ENCODE data around the gene ZNF580.

The ZNF580 gene

DNA sequence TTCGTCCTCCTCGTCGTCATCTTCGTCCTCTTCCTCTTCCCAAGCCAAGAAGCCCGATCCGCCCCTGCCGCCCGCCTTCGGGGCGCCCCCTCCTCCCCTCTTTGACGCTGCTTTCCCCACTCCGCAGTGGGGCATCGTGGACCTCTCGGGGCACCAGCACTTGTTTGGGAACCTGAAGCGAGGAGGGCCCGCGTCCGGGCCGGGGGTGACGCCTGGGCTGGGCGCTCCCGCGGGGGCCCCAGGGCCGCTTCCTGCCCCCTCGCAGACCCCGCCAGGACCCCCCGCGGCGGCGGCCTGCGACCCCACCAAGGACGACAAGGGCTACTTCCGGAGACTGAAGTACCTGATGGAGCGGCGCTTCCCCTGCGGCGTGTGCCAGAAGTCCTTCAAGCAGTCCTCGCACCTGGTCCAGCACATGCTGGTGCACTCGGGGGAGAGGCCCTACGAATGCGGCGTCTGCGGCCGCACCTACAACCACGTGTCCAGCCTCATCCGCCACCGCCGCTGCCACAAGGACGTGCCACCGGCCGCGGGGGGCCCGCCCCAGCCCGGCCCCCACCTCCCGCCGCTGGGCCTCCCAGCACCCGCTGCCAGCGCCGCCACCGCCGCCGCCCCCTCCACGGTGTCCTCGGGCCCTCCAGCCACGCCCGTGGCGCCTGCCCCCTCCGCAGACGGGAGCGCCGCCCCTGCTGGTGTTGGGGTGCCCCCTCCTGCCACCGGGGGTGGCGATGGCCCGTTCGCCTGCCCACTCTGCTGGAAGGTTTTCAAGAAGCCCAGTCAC, 26.7 kb upstream of the ZNF580 start:
- TF ChIP-seq GATA2 (IDR thresholded peaks at IDR 0.05; ENCODE audit: low read depth, low read length) (no peak), GATA3 (IDR thresholded peaks at IDR 0.05; ENCODE audit: low read depth, low read length) (no peak)

DNA sequence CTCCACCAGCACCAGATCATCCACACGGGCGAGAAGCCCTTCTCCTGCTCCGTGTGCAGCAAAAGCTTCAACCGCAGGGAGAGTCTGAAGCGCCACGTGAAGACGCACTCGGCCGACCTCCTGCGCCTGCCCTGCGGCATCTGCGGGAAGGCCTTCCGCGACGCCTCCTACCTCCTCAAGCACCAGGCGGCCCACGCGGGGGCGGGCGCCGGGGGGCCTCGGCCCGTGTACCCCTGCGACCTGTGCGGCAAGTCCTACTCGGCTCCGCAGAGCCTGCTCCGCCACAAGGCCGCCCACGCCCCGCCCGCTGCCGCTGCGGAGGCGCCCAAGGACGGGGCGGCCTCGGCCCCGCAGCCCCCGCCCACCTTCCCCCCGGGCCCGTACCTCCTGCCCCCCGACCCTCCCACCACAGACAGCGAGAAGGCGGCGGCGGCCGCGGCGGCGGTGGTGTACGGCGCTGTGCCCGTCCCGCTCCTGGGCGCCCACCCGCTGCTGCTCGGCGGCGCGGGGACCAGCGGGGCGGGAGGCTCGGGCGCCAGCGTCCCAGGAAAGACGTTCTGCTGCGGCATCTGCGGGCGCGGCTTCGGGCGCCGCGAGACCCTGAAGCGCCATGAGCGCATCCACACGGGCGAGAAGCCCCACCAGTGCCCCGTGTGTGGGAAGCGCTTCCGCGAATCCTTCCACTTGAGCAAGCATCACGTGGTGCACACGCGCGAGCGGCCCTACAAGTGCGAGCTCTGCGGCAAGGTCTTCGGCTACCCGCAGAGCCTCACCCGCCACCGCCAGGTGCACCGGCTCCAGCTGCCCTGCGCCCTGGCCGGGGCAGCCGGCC, 25.9 kb upstream of the ZNF580 start:
- TF ChIP-seq GATA2 (IDR thresholded peaks at IDR 0.05; ENCODE audit: low read depth, low read length) (no peak), GATA3 (IDR thresholded peaks at IDR 0.05; ENCODE audit: low read depth, low read length) (no peak)

DNA sequence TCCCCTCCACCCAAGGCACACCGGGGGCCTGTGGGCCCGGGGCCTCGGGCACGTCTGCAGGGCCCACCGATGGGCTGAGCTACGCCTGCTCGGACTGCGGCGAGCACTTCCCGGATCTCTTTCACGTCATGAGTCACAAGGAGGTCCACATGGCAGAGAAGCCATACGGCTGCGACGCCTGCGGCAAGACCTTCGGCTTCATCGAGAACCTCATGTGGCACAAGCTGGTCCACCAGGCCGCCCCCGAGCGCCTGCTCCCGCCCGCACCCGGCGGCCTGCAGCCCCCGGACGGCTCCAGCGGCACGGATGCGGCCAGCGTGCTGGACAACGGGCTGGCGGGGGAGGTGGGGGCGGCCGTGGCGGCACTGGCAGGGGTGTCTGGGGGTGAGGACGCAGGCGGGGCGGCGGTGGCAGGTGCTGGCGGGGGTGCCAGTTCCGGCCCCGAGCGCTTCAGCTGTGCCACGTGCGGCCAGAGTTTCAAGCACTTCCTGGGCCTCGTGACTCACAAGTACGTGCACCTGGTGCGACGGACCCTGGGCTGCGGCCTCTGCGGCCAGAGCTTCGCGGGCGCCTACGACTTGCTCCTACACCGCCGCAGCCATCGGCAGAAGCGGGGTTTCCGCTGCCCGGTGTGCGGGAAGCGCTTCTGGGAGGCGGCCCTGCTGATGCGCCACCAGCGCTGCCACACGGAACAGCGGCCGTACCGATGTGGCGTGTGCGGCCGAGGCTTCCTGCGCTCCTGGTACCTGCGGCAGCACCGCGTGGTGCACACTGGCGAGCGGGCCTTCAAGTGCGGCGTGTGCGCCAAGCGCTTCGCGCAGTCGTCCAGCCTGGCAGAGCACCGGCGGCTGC, 25.0 kb upstream of the ZNF580 start:
- TF ChIP-seq GATA2 (IDR thresholded peaks at IDR 0.05; ENCODE audit: low read depth, low read length): no peak
- no peak for TF ChIP-seq GATA3 (IDR thresholded peaks at IDR 0.05; ENCODE audit: low read depth, low read length)

- no peak for TF ChIP-seq GATA2 (IDR thresholded peaks at IDR 0.05; ENCODE audit: low read depth, low read length)
- no peak for TF ChIP-seq GATA3 (IDR thresholded peaks at IDR 0.05; ENCODE audit: low read depth, low read length)
These were observed 24.4 kb upstream of the ZNF580 start for GRCh38 chr19:55616395-55616875.

DNA sequence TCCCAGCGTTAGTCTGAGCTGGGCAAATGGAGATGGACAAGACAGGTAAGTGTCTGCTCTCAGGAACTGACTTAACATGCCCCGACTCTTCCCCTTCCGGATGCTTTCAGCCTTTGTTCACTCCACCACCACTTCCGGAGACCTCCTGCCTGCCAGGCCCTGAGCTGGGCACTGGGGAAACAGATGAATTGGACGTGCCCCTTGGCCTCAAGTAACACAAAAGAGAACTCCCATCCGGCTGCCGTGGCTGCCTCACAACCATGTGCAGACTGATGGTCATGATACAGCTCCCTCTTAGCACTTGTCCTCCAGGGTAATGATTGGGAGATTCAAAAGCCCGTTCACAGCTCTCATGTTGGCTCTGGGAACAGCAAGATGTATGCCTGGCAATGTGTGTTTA, 23.4 kb upstream of the ZNF580 start:
- TF ChIP-seq GATA3 (IDR thresholded peaks at IDR 0.05; ENCODE audit: low read depth, low read length) (no peak), GATA2 (IDR thresholded peaks at IDR 0.05; ENCODE audit: low read depth, low read length) (no peak)

DNA sequence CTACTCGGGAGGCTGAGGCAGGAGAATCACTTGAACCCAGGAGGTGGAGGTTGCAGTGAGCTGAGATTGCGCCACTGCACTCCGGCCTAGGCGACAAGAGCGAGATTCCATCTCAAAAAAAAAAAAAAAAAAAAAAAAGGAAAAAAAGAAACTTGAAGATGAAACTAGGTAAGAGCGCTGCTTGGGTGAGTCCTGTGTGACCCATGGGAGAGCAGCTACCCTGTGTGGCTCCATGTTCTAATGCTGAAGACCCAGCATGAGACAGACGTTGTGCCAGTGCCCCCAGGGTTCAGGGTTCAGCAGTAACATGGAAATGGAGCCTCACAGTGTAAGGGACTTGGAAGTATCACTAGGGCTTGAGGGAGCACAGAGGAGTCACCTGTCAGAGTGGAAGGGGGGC, 22.4 kb upstream of the ZNF580 start:
- no peak for TF ChIP-seq GATA3 (IDR thresholded peaks at IDR 0.05; ENCODE audit: low read depth, low read length)
- no peak for TF ChIP-seq GATA2 (IDR thresholded peaks at IDR 0.05; ENCODE audit: low read depth, low read length)

DNA sequence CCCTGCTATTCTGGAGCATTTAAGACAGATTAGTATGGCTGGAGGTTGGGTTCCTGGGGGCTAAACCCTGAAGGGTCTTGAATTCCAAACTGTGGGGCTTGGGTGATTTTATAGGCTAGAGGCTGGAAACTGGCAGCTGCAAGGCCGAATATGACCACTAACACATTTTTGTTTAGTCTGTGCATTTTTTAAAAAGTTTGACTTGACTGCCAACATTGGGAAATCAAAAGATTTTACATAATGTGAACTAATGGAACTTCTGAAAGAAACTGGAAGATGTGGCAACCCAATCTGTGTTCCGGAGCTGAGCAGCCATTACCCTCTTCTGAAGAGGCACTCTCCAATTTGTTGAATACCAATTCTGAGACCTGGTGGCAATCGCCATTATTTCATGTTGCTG, 21.5 kb upstream of the ZNF580 start:
- TF ChIP-seq GATA2 (IDR thresholded peaks at IDR 0.05; ENCODE audit: low read depth, low read length) (no peak), GATA3 (IDR thresholded peaks at IDR 0.05; ENCODE audit: low read depth, low read length) (no peak)

GRCh38 chr19:55620410-55621204, 20.2 kb upstream of the ZNF580 start:
- TF ChIP-seq GATA2 (IDR thresholded peaks at IDR 0.05; ENCODE audit: low read depth, low read length) (no peak), GATA3 (IDR thresholded peaks at IDR 0.05; ENCODE audit: low read depth, low read length) (no peak)

GRCh38 chr19:55621205-55621672, 19.6 kb upstream of the ZNF580 start:
- TF ChIP-seq GATA3 (IDR thresholded peaks at IDR 0.05; ENCODE audit: low read depth, low read length): no peak
- TF ChIP-seq GATA2 (IDR thresholded peaks at IDR 0.05; ENCODE audit: low read depth, low read length): no peak

DNA sequence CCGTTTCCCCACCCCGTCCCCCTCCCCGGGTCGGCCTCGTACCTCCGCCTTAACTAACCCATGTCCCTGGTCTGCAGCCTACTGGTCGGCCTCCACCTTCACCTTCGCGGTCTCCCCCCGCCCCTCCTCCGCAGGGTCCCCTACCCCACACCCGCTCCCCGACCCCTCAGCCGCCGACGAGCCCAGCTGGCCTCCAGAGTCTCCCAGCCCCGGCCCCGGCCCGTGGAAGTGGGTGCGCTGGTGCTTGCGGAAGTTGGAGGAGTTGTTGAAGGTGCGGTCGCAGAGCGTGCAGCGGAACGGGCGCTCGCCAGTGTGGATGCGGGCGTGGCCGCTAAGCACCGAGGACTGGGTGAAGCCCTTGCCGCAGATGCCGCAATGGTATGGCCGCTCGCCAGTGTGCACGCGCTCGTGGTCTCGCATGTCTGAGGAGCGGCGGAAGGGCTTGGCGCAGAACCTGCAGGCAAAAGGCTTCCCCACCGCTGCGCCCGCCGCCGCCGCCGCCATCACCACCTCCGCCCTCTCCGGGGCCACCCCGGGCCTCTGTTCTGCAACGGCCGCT, 19.1 kb upstream of the ZNF580 start:
- TF ChIP-seq GATA2 (IDR thresholded peaks at IDR 0.05; ENCODE audit: low read depth, low read length) (no peak), GATA3 (IDR thresholded peaks at IDR 0.05; ENCODE audit: low read depth, low read length) (no peak)

GRCh38 chr19:55622242-55622969, 18.4 kb upstream of the ZNF580 start:
- no peak for TF ChIP-seq GATA2 (IDR thresholded peaks at IDR 0.05; ENCODE audit: low read depth, low read length)
- no peak for TF ChIP-seq GATA3 (IDR thresholded peaks at IDR 0.05; ENCODE audit: low read depth, low read length)

DNA sequence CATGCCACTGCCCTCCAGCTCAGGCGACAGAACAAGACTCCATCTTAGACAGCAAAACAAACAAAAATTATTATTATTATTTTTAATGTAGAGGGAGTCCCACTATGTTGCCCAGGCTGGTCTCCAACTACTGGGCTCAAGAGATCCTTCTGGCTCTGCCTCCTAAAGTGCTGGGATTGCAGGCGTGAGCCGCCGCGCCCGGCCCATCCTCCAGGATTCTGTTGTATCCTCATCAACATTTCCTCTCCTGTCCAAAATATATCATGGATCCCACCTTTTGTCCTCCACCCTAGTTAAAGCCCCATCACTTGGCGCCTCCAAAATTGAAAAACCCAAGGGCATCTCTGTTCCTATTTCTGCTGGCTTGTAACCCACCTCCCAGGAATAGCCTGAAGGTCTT, 17.7 kb upstream of the ZNF580 start:
- TF ChIP-seq GATA3 (IDR thresholded peaks at IDR 0.05; ENCODE audit: low read depth, low read length): no peak
- TF ChIP-seq GATA2 (IDR thresholded peaks at IDR 0.05; ENCODE audit: low read depth, low read length): no peak
